Body of pancreas (tissue), 4 donors: ENCODE data around the gene SNED1. TPM values are rescaled to one million over a fixed set of nuclear protein-coding genes. Genes with fewer than 3 reads are reported as not detected.

Experiments
- ATAC-seq: fragments of 150-250 bp; one replicate; pipeline ENCODE4 v1.9.1; 2016
- DNase-seq, 4 donors: peaks; one replicate each; pipeline ENCODE4 v3.0.0-alpha.2; 2019
- H3K27ac ChIP-seq, 4 donors: fragments of 200-600 bp; sonication (generic); 1 replicate in 3 of 4; 2 replicates in 1 of 4; pipeline versions ENCODE4 v1.5.1 to v1.6.1; 2016 to 2019; ENCODE audit warnings: mild to moderate bottlenecking in 1 of 4, mixed read lengths in 1 of 4, moderate library complexity in 1 of 4
- H3K27me3 ChIP-seq, 2 donors: fragments of 200-600 bp; sonication (generic); one replicate each; pipeline ENCODE4 v1.6.0; 2016; ENCODE audit warnings: mild to moderate bottlenecking in 1 of 2
- H3K36me3 ChIP-seq, 2 donors: fragments of 200-600 bp; sonication (generic); replicated peaks in 1 of 2; 2 replicates each; pipeline ENCODE4 v1.5.1; 2016; ENCODE audit warnings: low read depth in 2 of 2; ENCODE audit not compliant: insufficient read depth in 1 of 2
- H3K4me1 ChIP-seq: fragments of 200-600 bp; sonication (generic); one replicate; pipeline ENCODE4 v1.6.0; 2016
- H3K4me3 ChIP-seq, 2 donors: fragments of 200-600 bp; sonication (generic); 1 replicate in 1 of 2; 2 replicates in 1 of 2; pipeline ENCODE4 v1.5.1; 2016 to 2019
- H3K9me3 ChIP-seq, 3 donors: fragments of 200-600 bp; sonication (generic); 1 replicate in 2 of 3; 2 replicates in 1 of 3; pipeline ENCODE4 v1.5.1; 2016
- POLR2A ChIP-seq, 3 donors: fragments of 450-650 bp; IDR thresholded peaks; one replicate each; pipeline ENCODE4 v1.6.1; 2016; ENCODE audit warnings: antibody characterized with exemption in 3 of 3, mild to moderate bottlenecking in 2 of 3
- WGBS, 2 donors: methylation state at CpG; one replicate each; pipeline ENCODE4 v1.1.5; 2017; 5-methylcytosine and 5-hydroxymethylcytosine counted together
- intact Hi-C: fragments of 100-400 bp; cut with DNase I; formaldehyde crosslinking; loops from one replicate; pipeline ENCODE4 v1.15.1; 2023
- total RNA-seq, 2 donors: library from RNA; depleted of rRNA; stranded (reverse); fragments of >200 nt; gene quantifications; one replicate each; pipeline ENCODE4 v1.1.0, GENCODE V29; 2016
- TF ChIP-seq, protein P1 (sequence below), 7 experiments: fragments of 450-650 bp in 4 of 7; fragments of 200-600 bp in 3 of 7; sonication (generic) in 3 of 7; IDR thresholded peaks; one replicate each; pipeline ENCODE4 v1.5.1; 2016 to 2019; ENCODE audit warnings: antibody characterized with exemption in 7 of 7

The SNED1 gene
- total RNA-seq, 2 donors from 2014 or later, result 13.5 to 33.0 TPM

DNA sequence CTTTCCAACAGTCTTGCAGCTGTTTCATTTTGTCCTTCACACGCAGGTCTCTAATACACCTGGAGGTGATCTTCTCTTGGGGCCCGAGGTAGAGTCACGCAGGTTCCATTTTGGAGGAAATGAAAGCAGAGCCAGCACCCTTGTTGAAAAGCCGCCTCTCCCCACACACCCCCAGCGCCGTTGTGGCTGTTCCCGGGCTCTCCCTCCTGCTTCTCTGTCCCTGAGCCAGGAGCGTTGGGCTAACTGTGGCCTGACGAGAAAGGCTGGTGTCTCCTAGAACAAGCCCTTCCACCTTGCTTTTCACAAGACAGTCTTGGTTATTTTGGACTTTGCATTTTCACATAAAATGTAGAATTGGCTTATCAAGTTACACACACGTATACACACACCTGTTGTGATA, 16.3 kb downstream of the SNED1 start:
- Histone ChIP-seq H3K27me3 (no peaks in the 10 kb centered on the region), H3K4me3 (no peak overlapping the region), H3K36me3 (no peaks in the 10 kb centered on the region), H3K4me1 (peaks cover 24% of the 10 kb centered on the region), H3K9me3 (no peaks in the 10 kb centered on the region), H3K27ac (no peak overlapping the region)
- ATAC-seq, result no peak
- intact Hi-C loops, result no loop called here
- DNase-seq, result no peak
- 90 to 91% methylated on average over 10 of the region's 10 CpGs for WGBS, 2 donors
- TF ChIP-seq, protein P1, sequence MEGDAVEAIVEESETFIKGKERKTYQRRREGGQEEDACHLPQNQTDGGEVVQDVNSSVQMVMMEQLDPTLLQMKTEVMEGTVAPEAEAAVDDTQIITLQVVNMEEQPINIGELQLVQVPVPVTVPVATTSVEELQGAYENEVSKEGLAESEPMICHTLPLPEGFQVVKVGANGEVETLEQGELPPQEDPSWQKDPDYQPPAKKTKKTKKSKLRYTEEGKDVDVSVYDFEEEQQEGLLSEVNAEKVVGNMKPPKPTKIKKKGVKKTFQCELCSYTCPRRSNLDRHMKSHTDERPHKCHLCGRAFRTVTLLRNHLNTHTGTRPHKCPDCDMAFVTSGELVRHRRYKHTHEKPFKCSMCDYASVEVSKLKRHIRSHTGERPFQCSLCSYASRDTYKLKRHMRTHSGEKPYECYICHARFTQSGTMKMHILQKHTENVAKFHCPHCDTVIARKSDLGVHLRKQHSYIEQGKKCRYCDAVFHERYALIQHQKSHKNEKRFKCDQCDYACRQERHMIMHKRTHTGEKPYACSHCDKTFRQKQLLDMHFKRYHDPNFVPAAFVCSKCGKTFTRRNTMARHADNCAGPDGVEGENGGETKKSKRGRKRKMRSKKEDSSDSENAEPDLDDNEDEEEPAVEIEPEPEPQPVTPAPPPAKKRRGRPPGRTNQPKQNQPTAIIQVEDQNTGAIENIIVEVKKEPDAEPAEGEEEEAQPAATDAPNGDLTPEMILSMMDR (IDR thresholded peaks at IDR 0.05), result no peak
- no peak for TF ChIP-seq POLR2A (IDR thresholded peaks at IDR 0.05)

- no peak overlapping the region for H3K27ac ChIP-seq
- H3K27me3 ChIP-seq, result no peaks in the 10 kb centered on the region
- ATAC-seq (no peak), DNase-seq (no peak)
- intact Hi-C loops, result no loop called here
- TF ChIP-seq, protein P1 (IDR thresholded peaks at IDR 0.05), result no peak
- peaks cover 17% of the 10 kb centered on the region for H3K4me1 ChIP-seq
- WGBS, 2 donors, result 95% methylated on average over 13 of the region's 13 CpGs
- H3K36me3 ChIP-seq, result no peaks in the 10 kb centered on the region
- H3K9me3 ChIP-seq, result no peaks in the 10 kb centered on the region
- H3K4me3 ChIP-seq, result no peak overlapping the region
These were observed 17.0 kb downstream of the SNED1 start for GRCh38 chr2:241015439-241015838.

GRCh38 chr2:241017228-241017940, 19.0 kb downstream of the SNED1 start:
- Histone ChIP-seq H3K27me3 (no peaks in the 10 kb centered on the region), H3K27ac (no peak overlapping the region), H3K9me3 (no peaks in the 10 kb centered on the region), H3K36me3 (no peaks in the 10 kb centered on the region), H3K4me1 (no peaks in the 10 kb centered on the region), H3K4me3 (no peak overlapping the region)
- ATAC-seq (no peak), DNase-seq (no peak)
- TF ChIP-seq POLR2A (IDR thresholded peaks at IDR 0.05), result no peak
- TF ChIP-seq, protein P1 (IDR thresholded peaks at IDR 0.05), result no peak
- intact Hi-C loops, result no loop called here
- 72 to 94% methylated on average over 7 to 13 of the region's 13 CpGs for WGBS, 2 donors

- WGBS, 2 donors, result 87 to 96% methylated on average over 8 to 26 of the region's 26 CpGs
- intact Hi-C loops, result no loop called here
- ATAC-seq, result no peak
- TF ChIP-seq, protein P1 (IDR thresholded peaks at IDR 0.05), result no peak
- TF ChIP-seq POLR2A (IDR thresholded peaks at IDR 0.05), result no peak
- Histone ChIP-seq H3K9me3 (no peaks in the 10 kb centered on the region), H3K4me1 (no peaks in the 10 kb centered on the region), H3K36me3 (no peaks in the 10 kb centered on the region), H3K27me3 (no peaks in the 10 kb centered on the region), H3K27ac (no peak overlapping the region), H3K4me3 (no peak overlapping the region)
- DNase-seq, result no peak
These were observed 19.9 kb downstream of the SNED1 start for GRCh38 chr2:241018051-241018891.
